NOMO-1 treated with dmso at 0.1 percent for 144 hours (cell line): Measurements from ENCODE around the gene ELF1.
"Not testable (repeated sequence)": the region's sequence is repeated elsewhere in the genome, so short reads cannot be mapped to it uniquely, and the experiment has no call there.

Experiments
- DNase-seq: peaks from one replicate; lab custom pipeline; 2025; ENCODE audit not compliant: unreplicated experiment; lab: John Stamatoyannopoulos, UW

The ELF1 gene

DNA sequence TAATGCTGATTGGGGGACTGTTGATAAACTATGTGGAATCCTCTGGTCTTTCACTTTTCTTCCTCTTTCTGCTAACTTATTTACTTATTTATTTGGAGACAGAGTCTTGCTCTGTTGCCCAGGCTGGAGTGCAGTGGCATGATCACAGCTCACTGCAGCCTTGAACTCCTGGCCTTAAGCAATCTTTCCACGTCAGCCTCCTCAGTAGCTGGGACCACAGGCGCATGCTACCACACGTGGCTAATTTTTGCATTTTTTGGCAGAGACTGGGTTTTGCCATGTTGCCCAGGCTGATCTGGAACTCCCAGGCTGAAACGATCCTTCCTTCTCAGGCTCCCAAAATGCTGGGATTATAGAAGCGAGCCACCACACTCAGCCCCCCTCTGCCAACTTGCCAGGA lies 77.5 kb downstream of the ELF1 start:
- DNase-seq: no peak

GRCh38 chr13:40940841-40941240 lies 78.3 kb downstream of the ELF1 start:
- DNase-seq: no peak

DNA sequence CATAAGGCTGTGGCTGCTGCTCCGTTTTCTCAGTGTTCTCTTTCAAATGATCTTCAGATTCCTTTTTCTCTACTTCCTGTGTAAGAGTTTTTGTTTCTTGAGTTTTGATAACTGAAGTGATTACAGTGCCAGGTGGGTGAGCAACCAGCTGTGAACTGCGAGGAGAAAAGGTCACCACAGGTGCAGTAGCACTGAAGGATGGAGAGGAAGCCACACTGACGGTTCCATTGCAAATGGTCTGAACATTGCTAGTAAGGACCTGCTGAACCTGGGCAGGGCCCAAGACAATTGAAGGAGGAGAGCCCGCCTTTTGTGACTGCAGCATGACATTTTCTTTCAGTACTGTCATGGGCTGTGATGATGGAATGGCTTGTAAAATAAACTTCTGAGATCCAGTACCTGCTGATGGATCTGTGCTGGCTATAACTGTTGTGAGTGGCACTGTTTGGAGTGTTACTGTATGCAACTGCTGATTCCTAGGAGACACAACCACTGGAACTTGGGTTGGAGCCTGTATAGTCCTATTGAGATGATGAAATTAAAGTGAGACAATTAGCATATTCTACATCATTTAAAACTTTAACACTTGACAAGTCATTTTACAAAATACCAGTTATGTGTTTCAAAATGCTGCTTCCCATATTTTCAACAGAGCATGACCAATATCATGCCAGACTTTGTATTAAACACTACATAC lies 85.5 kb downstream of the ELF1 start:
- no peak for DNase-seq

DNA sequence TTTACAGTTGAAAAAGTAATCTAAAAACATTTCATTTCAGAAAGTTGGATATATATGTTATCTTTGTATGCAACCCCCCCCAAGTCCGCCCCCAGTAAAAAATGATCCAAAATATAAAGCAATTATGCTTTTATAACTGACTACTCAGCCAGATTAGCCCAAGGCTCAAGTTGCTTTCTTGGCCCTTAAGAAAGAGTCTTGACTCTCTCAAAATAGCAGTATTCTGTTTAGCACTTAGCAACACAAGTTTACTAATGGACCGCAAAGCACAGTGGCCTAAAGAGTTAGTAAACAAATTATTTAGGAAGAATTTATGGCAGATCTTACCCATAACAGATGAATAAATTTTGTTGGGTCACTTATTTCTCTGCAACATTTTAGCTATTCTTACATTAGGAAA lies 86.9 kb downstream of the ELF1 start:
- DNase-seq: no peak

DNA sequence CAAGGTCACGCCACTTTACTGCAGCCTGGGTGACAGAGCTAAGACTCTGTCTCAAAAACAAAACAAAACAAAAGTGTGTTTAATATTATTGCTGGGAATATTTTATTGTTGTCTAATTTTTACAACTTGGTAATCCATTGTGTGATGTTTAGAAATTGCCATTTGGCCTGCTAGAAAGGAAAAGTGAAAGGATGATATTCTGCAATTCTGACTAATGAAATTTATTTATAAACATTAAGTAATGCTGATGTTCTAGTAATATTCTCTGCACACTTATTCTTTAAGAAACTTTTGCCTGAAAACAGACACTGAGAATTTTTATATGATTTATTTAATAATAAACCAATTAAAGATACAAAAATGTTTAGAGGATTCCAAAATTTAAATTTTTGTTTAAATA lies 87.4 kb downstream of the ELF1 start:
- no peak for DNase-seq

DNA sequence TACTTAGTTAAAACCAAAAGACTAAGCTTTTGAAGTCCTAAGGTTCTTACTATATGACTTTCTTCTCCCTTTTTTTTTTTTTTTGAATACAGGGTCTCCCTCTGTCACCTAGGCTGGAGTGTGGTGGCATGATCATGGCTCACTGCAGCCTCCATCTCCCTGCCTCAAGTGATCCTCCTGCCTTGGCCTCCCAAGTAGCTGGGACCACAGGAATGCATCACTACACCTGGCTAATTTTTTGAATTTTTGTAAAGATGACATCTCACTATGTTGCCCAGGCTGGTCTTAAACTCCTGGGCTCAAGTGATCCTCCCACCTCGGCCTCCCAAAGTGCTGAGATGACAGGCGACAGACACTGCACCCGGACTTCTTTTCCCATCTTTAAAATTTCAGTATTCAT lies 89.2 kb downstream of the ELF1 start:
- DNase-seq: not testable (repeated sequence)

DNA sequence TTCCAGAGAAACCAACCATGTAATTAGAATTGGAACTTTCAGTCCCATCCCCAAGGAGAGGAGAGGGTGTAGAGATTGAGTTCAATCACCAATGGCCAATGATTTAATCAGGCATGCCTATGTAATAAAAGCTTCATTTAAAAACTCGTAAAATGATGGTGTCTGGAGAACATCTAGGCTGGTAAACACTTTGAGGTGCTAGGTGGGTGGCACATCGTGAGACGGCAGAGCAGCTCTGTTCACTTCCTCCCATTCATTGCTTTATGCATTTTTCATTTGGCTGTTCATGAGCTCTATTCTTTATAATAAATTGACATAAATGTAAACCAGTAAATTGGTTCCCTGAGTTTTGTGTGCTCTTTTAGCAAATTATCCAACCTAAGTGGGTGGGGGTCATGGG lies 90.1 kb downstream of the ELF1 start:
- DNase-seq: no peak

- DNase-seq: no peak
These were observed 91.2 kb downstream of the ELF1 start for GRCh38 chr13:40927929-40928328.

GRCh38 chr13:40923867-40924266 lies 95.2 kb downstream of the ELF1 start:
- DNase-seq: no peak

- no peak for DNase-seq
These were observed 96.6 kb downstream of the ELF1 start for GRCh38 chr13:40922437-40923040.

- DNase-seq: no peak
These were observed 98.3 kb downstream of the ELF1 start for GRCh38 chr13:40920826-40921225.

- not testable (repeated sequence) for DNase-seq
These were observed 99.2 kb downstream of the ELF1 start for GRCh38 chr13:40919901-40920300.

GRCh38 chr13:40916207-40916998 lies 102.7 kb downstream of the ELF1 start:
- no peak for DNase-seq

- DNase-seq: not testable (repeated sequence)
These were observed 104.3 kb downstream of the ELF1 start for GRCh38 chr13:40914863-40915262.

GRCh38 chr13:40911341-40911740 lies 107.8 kb downstream of the ELF1 start:
- DNase-seq: no peak

DNA sequence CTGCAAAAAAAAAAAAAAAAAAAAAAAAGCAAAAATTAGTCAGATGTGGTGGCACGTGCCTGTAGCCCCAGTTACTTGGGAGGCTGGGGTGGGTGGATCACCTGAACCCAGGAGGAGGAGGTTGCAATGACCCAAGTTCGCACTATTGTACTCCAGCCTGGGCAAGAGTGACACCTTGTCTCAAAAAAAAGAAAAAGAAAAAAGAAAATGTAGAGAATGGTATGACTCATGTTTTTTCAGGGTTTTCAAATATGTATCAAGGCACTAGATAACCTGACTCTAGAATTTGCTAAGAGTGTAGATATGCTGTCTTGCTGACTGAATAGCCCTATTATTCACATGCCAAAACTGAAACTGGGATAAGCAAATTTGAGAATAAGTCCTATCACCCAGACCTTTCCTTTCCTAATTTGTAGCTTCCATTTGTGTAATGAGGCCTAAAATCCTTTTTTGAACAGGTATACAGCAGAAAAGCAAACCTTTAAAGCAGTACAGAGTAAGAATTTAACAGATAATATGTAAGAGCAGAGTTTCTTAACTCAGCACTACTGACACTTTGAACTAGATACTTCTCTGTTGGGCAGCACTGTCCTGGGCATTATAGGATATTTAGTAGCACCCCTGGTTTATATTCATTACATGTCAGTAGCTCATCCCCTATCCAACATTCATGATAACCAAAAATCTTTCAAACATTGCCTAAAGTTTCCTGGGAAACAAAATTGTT lies 108.6 kb downstream of the ELF1 start:
- no peak for DNase-seq

DNA sequence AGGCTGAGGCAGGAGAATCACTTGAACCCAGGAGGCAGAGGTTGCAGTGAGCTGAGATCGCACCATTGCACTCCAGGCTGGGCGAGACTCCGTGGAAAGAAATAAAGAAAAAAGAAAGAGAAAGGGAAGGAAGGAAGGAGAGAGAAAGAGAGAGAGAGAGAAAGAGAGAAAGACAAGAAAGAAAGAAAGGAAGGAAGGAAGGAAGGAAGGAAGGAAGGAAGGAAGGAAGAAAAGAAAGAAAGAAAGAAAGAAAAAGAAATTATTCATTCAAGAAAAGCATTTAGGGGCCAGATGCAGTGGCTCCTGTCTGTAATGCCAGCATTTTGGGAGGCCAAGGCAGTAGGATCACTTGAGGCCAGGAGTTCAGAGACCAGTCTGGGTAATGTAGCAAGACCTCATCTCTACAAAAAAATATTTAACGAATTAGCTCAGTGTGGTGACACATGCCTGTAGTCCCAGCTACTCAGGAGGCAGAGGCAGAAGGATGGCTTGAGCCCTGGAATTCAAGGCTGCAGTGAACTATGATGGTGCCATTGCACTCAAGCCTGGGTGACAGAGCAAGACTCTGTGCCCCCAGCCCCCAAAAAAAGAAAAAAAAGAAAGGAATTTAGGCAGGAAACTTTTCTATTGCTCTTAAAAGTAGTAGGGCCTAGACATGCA lies 109.4 kb downstream of the ELF1 start:
- DNase-seq: not testable (repeated sequence)

DNA sequence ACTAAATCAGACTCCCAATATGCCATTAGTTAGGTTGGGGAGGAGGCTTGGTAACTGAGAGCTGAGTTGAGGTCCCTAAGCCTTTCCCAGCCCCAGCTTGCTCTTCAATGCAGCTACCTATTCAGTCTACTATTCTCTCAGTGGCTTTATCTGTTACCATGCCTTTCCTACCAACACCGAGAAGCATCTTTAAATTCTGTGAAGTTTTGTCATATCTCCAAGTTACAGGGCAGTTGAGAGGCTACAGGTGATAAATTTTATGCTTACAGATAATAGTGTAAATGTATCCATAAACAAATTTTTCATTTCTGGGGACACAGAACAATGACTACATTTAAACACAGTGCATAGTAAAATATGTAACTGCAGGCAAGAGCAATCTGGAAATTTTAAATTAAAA lies 110.6 kb downstream of the ELF1 start:
- no peak for DNase-seq

DNA sequence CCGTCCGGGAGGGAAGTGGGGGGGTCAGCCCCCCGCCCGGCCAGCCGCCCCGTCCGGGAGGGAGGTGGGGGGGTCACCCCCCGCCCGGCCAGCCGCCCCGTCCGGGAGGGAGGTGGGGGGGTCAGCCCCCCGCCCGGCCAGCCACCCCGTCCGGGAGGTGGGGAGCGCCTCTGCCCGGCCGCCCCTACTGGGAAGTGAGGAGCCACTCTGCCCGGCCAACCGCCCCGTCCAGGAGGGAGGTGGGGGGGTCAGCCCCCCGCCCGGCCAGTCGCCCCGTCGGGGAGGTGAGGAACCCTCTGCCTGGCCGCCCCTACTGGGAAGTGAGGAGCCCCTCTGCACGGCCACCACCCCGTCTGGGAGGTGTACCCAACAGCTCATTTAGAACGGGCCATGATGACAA lies 118.1 kb downstream of the ELF1 start:
- DNase-seq: not testable (repeated sequence)

- DNase-seq: not testable (repeated sequence)
These were observed 118.5 kb downstream of the ELF1 start for GRCh38 chr13:40900568-40900967.

- DNase-seq: no peak
These were observed 122.1 kb downstream of the ELF1 start for GRCh38 chr13:40897053-40897452.
